Measurements from ENCODE around the gene RBPJ. TPM values are rescaled to one million over a fixed set of nuclear protein-coding genes. Genes with fewer than 3 reads are reported as not detected.

RBPJ gene
- total and polyA plus RNA-seq, 2 of the 8 experiments (the other 6 are each of a cell fraction or from before 2014, with no cell fraction given), result 65.5 to 217 TPM

DNA sequence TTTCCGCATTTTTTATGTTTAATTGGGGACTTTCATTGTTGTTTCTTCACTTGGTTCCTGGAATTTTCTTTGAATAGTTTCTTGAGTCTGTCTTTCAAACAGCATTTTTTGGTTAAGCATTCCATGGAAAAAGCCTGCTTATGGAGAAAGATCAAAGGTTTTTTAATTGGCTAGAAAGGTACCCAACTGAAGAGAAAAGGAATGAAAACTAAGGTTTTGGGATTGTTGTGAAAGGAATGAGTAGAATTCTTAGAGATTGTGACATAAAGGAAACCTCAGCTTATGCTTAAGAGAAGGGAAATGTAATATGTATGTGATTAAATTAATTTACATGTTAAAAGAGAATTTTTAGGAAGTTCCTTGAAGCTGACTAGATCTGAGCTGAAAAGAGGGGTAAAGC, 86.7 kb downstream of the RBPJ start (continued):
- TF ChIP-seq, protein P1, sequence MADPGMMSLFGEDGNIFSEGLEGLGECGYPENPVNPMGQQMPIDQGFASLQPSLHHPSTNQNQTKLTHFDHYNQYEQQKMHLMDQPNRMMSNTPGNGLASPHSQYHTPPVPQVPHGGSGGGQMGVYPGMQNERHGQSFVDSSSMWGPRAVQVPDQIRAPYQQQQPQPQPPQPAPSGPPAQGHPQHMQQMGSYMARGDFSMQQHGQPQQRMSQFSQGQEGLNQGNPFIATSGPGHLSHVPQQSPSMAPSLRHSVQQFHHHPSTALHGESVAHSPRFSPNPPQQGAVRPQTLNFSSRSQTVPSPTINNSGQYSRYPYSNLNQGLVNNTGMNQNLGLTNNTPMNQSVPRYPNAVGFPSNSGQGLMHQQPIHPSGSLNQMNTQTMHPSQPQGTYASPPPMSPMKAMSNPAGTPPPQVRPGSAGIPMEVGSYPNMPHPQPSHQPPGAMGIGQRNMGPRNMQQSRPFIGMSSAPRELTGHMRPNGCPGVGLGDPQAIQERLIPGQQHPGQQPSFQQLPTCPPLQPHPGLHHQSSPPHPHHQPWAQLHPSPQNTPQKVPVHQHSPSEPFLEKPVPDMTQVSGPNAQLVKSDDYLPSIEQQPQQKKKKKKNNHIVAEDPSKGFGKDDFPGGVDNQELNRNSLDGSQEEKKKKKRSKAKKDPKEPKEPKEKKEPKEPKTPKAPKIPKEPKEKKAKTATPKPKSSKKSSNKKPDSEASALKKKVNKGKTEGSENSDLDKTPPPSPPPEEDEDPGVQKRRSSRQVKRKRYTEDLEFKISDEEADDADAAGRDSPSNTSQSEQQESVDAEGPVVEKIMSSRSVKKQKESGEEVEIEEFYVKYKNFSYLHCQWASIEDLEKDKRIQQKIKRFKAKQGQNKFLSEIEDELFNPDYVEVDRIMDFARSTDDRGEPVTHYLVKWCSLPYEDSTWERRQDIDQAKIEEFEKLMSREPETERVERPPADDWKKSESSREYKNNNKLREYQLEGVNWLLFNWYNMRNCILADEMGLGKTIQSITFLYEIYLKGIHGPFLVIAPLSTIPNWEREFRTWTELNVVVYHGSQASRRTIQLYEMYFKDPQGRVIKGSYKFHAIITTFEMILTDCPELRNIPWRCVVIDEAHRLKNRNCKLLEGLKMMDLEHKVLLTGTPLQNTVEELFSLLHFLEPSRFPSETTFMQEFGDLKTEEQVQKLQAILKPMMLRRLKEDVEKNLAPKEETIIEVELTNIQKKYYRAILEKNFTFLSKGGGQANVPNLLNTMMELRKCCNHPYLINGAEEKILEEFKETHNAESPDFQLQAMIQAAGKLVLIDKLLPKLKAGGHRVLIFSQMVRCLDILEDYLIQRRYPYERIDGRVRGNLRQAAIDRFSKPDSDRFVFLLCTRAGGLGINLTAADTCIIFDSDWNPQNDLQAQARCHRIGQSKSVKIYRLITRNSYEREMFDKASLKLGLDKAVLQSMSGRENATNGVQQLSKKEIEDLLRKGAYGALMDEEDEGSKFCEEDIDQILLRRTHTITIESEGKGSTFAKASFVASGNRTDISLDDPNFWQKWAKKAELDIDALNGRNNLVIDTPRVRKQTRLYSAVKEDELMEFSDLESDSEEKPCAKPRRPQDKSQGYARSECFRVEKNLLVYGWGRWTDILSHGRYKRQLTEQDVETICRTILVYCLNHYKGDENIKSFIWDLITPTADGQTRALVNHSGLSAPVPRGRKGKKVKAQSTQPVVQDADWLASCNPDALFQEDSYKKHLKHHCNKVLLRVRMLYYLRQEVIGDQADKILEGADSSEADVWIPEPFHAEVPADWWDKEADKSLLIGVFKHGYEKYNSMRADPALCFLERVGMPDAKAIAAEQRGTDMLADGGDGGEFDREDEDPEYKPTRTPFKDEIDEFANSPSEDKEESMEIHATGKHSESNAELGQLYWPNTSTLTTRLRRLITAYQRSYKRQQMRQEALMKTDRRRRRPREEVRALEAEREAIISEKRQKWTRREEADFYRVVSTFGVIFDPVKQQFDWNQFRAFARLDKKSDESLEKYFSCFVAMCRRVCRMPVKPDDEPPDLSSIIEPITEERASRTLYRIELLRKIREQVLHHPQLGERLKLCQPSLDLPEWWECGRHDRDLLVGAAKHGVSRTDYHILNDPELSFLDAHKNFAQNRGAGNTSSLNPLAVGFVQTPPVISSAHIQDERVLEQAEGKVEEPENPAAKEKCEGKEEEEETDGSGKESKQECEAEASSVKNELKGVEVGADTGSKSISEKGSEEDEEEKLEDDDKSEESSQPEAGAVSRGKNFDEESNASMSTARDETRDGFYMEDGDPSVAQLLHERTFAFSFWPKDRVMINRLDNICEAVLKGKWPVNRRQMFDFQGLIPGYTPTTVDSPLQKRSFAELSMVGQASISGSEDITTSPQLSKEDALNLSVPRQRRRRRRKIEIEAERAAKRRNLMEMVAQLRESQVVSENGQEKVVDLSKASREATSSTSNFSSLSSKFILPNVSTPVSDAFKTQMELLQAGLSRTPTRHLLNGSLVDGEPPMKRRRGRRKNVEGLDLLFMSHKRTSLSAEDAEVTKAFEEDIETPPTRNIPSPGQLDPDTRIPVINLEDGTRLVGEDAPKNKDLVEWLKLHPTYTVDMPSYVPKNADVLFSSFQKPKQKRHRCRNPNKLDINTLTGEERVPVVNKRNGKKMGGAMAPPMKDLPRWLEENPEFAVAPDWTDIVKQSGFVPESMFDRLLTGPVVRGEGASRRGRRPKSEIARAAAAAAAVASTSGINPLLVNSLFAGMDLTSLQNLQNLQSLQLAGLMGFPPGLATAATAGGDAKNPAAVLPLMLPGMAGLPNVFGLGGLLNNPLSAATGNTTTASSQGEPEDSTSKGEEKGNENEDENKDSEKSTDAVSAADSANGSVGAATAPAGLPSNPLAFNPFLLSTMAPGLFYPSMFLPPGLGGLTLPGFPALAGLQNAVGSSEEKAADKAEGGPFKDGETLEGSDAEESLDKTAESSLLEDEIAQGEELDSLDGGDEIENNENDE (IDR thresholded peaks at IDR 0.05; ENCODE audit: insufficient replicate concordance, low read length), result peak; percentile 35

All from H1 (cell line).